H9 (cell line): ENCODE measurements around the gene ZMIZ1. TPM values are rescaled to one million over a fixed set of nuclear protein-coding genes. Genes with fewer than 3 reads are reported as not detected.

Experiments
- DNase-seq: peaks from one replicate; pipeline ENCODE4 v3.0.0-alpha.2; 2017
- H2AFZ ChIP-seq: one replicate; pipeline ENCODE4 v1.6.1; 2013; ENCODE audit warnings: mild to moderate bottlenecking, low read length, control low read depth, moderate library complexity
- H2AK5ac ChIP-seq: 2 replicates; pipeline ENCODE4 v1.6.1; 2013; ENCODE audit warnings: low read length, control low read depth, mixed read lengths; ENCODE audit not compliant: insufficient read length
- H2BK120ac ChIP-seq: one replicate; pipeline ENCODE4 v1.6.1; 2013; ENCODE audit warnings: low read depth, mild to moderate bottlenecking, low read length, control low read depth, inconsistent platforms; ENCODE audit not compliant: poor library complexity, severe bottlenecking
- H2BK12ac ChIP-seq: 2 replicates; pipeline ENCODE4 v1.6.1; 2013; ENCODE audit warnings: low read length, control low read depth, mixed read lengths, low read depth; ENCODE audit not compliant: insufficient read length
- H2BK15ac ChIP-seq: 2 replicates; pipeline ENCODE4 v1.6.1; 2013; ENCODE audit warnings: low read depth, low read length, control low read depth
- H2BK20ac ChIP-seq: one replicate; pipeline ENCODE4 v1.6.1; 2013; ENCODE audit warnings: low read depth, mild to moderate bottlenecking, low read length, control low read depth, inconsistent platforms; ENCODE audit not compliant: poor library complexity, severe bottlenecking
- H2BK5ac ChIP-seq: 2 replicates; pipeline ENCODE4 v1.6.1; 2013; ENCODE audit warnings: low read length, control low read depth, mixed read lengths; ENCODE audit not compliant: insufficient read length
- H3K14ac ChIP-seq: 2 replicates; pipeline ENCODE4 v1.6.1; 2013; ENCODE audit warnings: low read length, control low read depth; ENCODE audit not compliant: insufficient read depth
- H3K18ac ChIP-seq: 2 replicates; pipeline ENCODE4 v1.6.1; 2013; ENCODE audit warnings: low read depth, mild to moderate bottlenecking, mixed read lengths, low read length, control low read depth; ENCODE audit not compliant: insufficient read length
- H3K23ac ChIP-seq: 2 replicates; pipeline ENCODE4 v1.6.1; 2013; ENCODE audit warnings: low read length, control low read depth, mixed read lengths, low read depth; ENCODE audit not compliant: insufficient read length
- H3K23me2 ChIP-seq: 2 replicates; pipeline ENCODE4 v1.6.1; 2013; ENCODE audit warnings: low read depth, mild to moderate bottlenecking, mixed read lengths, low read length, control low read depth; ENCODE audit not compliant: insufficient read length, poor library complexity, severe bottlenecking
- H3K27ac ChIP-seq: 2 replicates; pipeline ENCODE4 v1.5.1; 2013; ENCODE audit warnings: low read length, control low read depth, mixed read lengths, low read depth; ENCODE audit not compliant: insufficient read length
- H3K27me3 ChIP-seq: 2 replicates; pipeline ENCODE4 v1.6.1; 2013; ENCODE audit warnings: low read length, control low read depth, inconsistent platforms; ENCODE audit not compliant: insufficient read depth
- H3K4ac ChIP-seq: 2 replicates; pipeline ENCODE4 v1.6.1; 2013; ENCODE audit warnings: low read depth, mild to moderate bottlenecking, control low read depth, inconsistent platforms, low read length, moderate library complexity
- H3K4me1 ChIP-seq: 2 replicates; pipeline ENCODE4 v1.6.1; 2013; ENCODE audit warnings: low read length, control low read depth, inconsistent platforms; ENCODE audit not compliant: insufficient read depth
- H3K4me2 ChIP-seq: 2 replicates; pipeline ENCODE4 v1.6.1; 2013; ENCODE audit warnings: low read length, control low read depth, mixed read lengths; ENCODE audit not compliant: insufficient read length, insufficient read depth
- H3K56ac ChIP-seq: 2 replicates; pipeline ENCODE4 v1.6.1; 2013; ENCODE audit warnings: low read depth, mild to moderate bottlenecking, mixed read lengths, low read length, control low read depth; ENCODE audit not compliant: insufficient read length
- H3K79me1 ChIP-seq: 2 replicates; pipeline ENCODE4 v1.6.1; 2013; ENCODE audit warnings: low read depth, mild to moderate bottlenecking, moderate library complexity, low read length, control low read depth, inconsistent platforms; ENCODE audit not compliant: insufficient read depth, poor library complexity, severe bottlenecking
- H3K79me2 ChIP-seq: 2 replicates; pipeline ENCODE4 v1.6.1; 2013; ENCODE audit warnings: low read length, control low read depth, inconsistent platforms; ENCODE audit not compliant: insufficient read depth
- H3K9ac ChIP-seq: 2 replicates; pipeline ENCODE4 v1.6.1; 2013; ENCODE audit warnings: low read length, control low read depth, mixed read lengths; ENCODE audit not compliant: insufficient read length; ENCODE audit errors: extremely low read depth
- H3K9me3 ChIP-seq: one replicate; pipeline ENCODE4 v1.6.1; 2013; ENCODE audit warnings: low read depth, low read length, inconsistent platforms; ENCODE audit not compliant: control insufficient read depth
- H3T11ph ChIP-seq: one replicate; pipeline ENCODE4 v1.6.1; 2013; ENCODE audit warnings: mild to moderate bottlenecking, low read length, control low read depth, inconsistent platforms
- H4K20me1 ChIP-seq: one replicate; pipeline ENCODE4 v1.6.1; 2013; ENCODE audit not compliant: control insufficient read depth, insufficient read length, insufficient read depth
- H4K5ac ChIP-seq: 2 replicates; pipeline ENCODE4 v1.6.1; 2013; ENCODE audit warnings: low read depth, mild to moderate bottlenecking, mixed read lengths, low read length, control low read depth; ENCODE audit not compliant: insufficient read length
- H4K8ac ChIP-seq: replicated peaks from 2 replicates; pipeline ENCODE4 v1.6.1; 2013; ENCODE audit warnings: low read length, control low read depth, mixed read lengths, low read depth; ENCODE audit not compliant: insufficient read length
- H4K91ac ChIP-seq: 2 replicates; pipeline ENCODE4 v1.6.1; 2013; ENCODE audit warnings: low read depth, mild to moderate bottlenecking, moderate library complexity, mixed read lengths, low read length, control low read depth; ENCODE audit not compliant: insufficient read length
- H3K27ac Mint-ChIP-seq, 3 experiments: 2 replicates in 2 of 3; 3 replicates in 1 of 3; pipeline ENCODE4 v1.8.0; 2020 to 2021; ENCODE audit warnings: mixed read lengths in 3 of 3, mild to moderate bottlenecking in 1 of 3, moderate library complexity in 1 of 3
- H3K27me3 Mint-ChIP-seq: 2 replicates; pipeline ENCODE4 v1.8.0; 2021; ENCODE audit warnings: low read depth, mild to moderate bottlenecking, moderate library complexity, mixed read lengths
- H3K36me3 Mint-ChIP-seq, 3 experiments: 2 replicates in 2 of 3; 3 replicates in 1 of 3; pipeline ENCODE4 v1.8.0; 2020 to 2021; ENCODE audit warnings: low read depth in 3 of 3, mixed read lengths in 3 of 3; ENCODE audit not compliant: insufficient read depth in 1 of 3
- H3K4me1 Mint-ChIP-seq, 2 experiments: 2 replicates each; pipeline ENCODE4 v1.8.0; 2020; ENCODE audit warnings: mixed read lengths in 2 of 2
- H3K4me3 Mint-ChIP-seq, 2 experiments: 2 replicates in 1 of 2; 3 replicates in 1 of 2; pipeline ENCODE4 v1.8.0; 2020 to 2021; ENCODE audit warnings: mild to moderate bottlenecking in 2 of 2, mixed read lengths in 2 of 2, moderate library complexity in 1 of 2
- H3K9me3 Mint-ChIP-seq, 2 experiments: 2 replicates in 1 of 2; 3 replicates in 1 of 2; pipeline ENCODE4 v1.8.0; 2020; ENCODE audit warnings: mild to moderate bottlenecking in 2 of 2, mixed read lengths in 2 of 2, moderate library complexity in 1 of 2
- CTCF ChIP-seq: fragments of 200-600 bp; sonication (generic); conservative IDR thresholded peaks from 3 replicates; pipeline ENCODE4 v1.8.0; 2021; ENCODE audit warnings: antibody characterized with exemption, mild to moderate bottlenecking
- WGBS: extraction: QIAGEN DNeasy Blood & Tissue Kit; methylation state at CpG from one replicate; pipeline ENCODE4 v1.1.7; 2013; ENCODE audit warnings: missing lambda C conversion rate, low lambda C conversion rate, mixed read lengths; ENCODE audit not compliant: insufficient read length; ENCODE audit errors: extremely low coverage; 5-methylcytosine and 5-hydroxymethylcytosine counted together
- total RNA-seq: library from RNA; stranded (reverse); gene quantifications from 2 replicates; pipeline ENCODE4 v1.2.1, GENCODE V29; 2021

The ZMIZ1 gene
- total RNA-seq, 1 experiment from 2014 or later = 36.9 TPM

DNA sequence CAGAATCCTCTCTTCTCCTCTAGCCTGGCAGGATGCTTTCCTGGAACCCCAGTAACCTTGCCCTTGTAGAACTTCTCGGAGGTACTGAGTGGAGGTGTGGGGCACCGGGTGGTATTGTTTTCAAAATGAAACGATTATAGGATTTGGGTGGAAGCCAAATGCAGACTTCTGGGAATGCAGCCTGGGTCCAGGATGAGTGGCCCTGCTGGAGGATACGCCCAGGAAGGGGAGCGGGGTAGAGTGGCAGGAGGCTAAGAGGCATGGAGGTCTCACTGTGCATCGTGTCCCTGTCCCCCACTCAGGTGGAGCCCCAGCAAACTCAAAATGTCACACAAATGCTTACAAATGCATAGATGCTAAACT, 169.4 kb downstream of the ZMIZ1 start:
- Mint-ChIP-seq H3K9me3 (no peaks in the 10 kb centered on the region), H3K4me3 (no peak overlapping the region), H3K36me3 (peaks cover 3 to 9% (median 8%) of the 10 kb centered on the region in 3 experiments; a peak in 4 of 7 replicates), H3K27me3 (peaks cover 86% of the 10 kb centered on the region), H3K4me1 (peaks cover 67 to 69% of the 10 kb centered on the region in 2 experiments), H3K27ac (no peak overlapping the region)
- no peak overlapping the region for H3K4me2 ChIP-seq
- H3K14ac ChIP-seq = no peak overlapping the region
- no peak overlapping the region for H3T11ph ChIP-seq
- H3K4me1 ChIP-seq = peaks cover 17% of the 10 kb centered on the region; the same call in 1 of the 2 replicates
- H4K5ac ChIP-seq = no peak overlapping the region
- H4K91ac ChIP-seq = no peak overlapping the region
- H2BK12ac ChIP-seq = no peak overlapping the region
- H4K8ac ChIP-seq = no peak overlapping the region
- no peak overlapping the region for H2AFZ ChIP-seq
- H3K27me3 ChIP-seq = peaks cover 45% of the 10 kb centered on the region
- no peak for DNase-seq
- peaks cover 3% of the 10 kb centered on the region for H4K20me1 ChIP-seq
- no peak overlapping the region for H3K23ac ChIP-seq
- no peak overlapping the region for H3K56ac ChIP-seq
- H2BK5ac ChIP-seq = no peak overlapping the region
- H2BK20ac ChIP-seq = no peak overlapping the region
- WGBS = no CpG with 5 or more reads among the region's 6 CpGs
- H2BK120ac ChIP-seq = no peak overlapping the region
- no peaks in the 10 kb centered on the region for H3K9me3 ChIP-seq
- no peak overlapping the region for H2AK5ac ChIP-seq
- TF ChIP-seq CTCF = no peak
- no peak overlapping the region for H2BK15ac ChIP-seq
- H3K23me2 ChIP-seq = peaks cover 16% of the 10 kb centered on the region
- H3K79me2 ChIP-seq = no peaks in the 10 kb centered on the region
- H3K4ac ChIP-seq = no peak overlapping the region
- H3K18ac ChIP-seq = no peak overlapping the region
- no peak overlapping the region for H3K9ac ChIP-seq
- H3K27ac ChIP-seq = no peak overlapping the region
- H3K79me1 ChIP-seq = no peaks in the 10 kb centered on the region
